GM12878 (cell line): ENCODE results near the gene PRRT1. TPM values are rescaled to one million over a fixed set of nuclear protein-coding genes. Genes with fewer than 3 reads are reported as not detected.
"Not testable (repeated sequence)": the region's sequence is repeated elsewhere in the genome, so short reads cannot be mapped to it uniquely, and the experiment has no call there.

Experiments
- ATAC-seq: fragments of 200-7000 bp; cut with Tn5 transposase; 3 replicates; pipeline ENCODE4 v1.9.1; 2020; ENCODE audit warnings: mild to moderate bottlenecking, moderate library complexity
- BruUV-seq: library from RNA; stranded (reverse); fragments of 400-500 nt; replicated peaks from 2 replicates; lab custom pipeline; 2021; lab: Mats Ljungman, UMichigan
- CTCF ChIA-PET: fragments of 300-600 bp; sonication (Branson Sonifier 250); formaldehyde crosslinking; extraction: SDS; loops from one replicate; lab custom pipeline; 2021; ENCODE audit warnings: inconsistent platforms; lab: Yijun Ruan, JAX
- POLR2A ChIA-PET: fragments of 350-600 bp; formaldehyde crosslinking; extraction: SDS; loops from one replicate; lab custom pipeline; 2021; ENCODE audit warnings: inconsistent platforms; lab: Charles Lee
- RAD21 ChIA-PET: fragments of 300-600 bp; sonication (Branson Sonifier 250); formaldehyde crosslinking; loops from one replicate; lab custom pipeline; 2023; ENCODE audit warnings: antibody characterized with exemption; ENCODE audit not compliant: unreplicated experiment; lab: Charles Lee
- SMC1A ChIA-PET: fragments of 300-600 bp; sonication (Branson Sonifier 250); formaldehyde crosslinking; loops from one replicate; lab custom pipeline; 2023; ENCODE audit not compliant: unreplicated experiment, uncharacterized antibody; lab: Charles Lee
- DNase-seq: peaks from one replicate; pipeline ENCODE4 v3.0.0-alpha.2; 2011; ENCODE audit warnings: low read depth, low spot score
- FAIRE-seq: peaks from 3 replicates; lab custom pipeline; 2011; peaks lifted over from hg19 to GRCh38; lab: Jason Lieb, UNC
- H2AFZ ChIP-seq: 2 replicates; pipeline ENCODE4 v1.6.0; 2011; ENCODE audit warnings: low read depth, low read length, control low read depth; ENCODE audit not compliant: control insufficient read depth
- H3K27ac ChIP-seq: 2 replicates; pipeline ENCODE4 v1.5.1; 2011; ENCODE audit warnings: control low read depth; ENCODE audit not compliant: control insufficient read depth, insufficient read depth
- H3K27me3 ChIP-seq, 2 experiments: replicated peaks in 1 of 2; 2 replicates each; pipeline versions ENCODE4 v1.6.0 to v1.6.1; 2011; ENCODE audit warnings: low read length in 1 of 2; ENCODE audit not compliant: control insufficient read depth in 2 of 2, insufficient read depth in 2 of 2
- H3K36me3 ChIP-seq, 2 experiments: 2 replicates each; pipeline ENCODE4 v1.5.1; 2011; ENCODE audit warnings: low read length in 1 of 2; ENCODE audit not compliant: control insufficient read depth in 2 of 2, insufficient read depth in 2 of 2
- H3K4me1 ChIP-seq: 2 replicates; pipeline ENCODE4 v1.6.1; 2011; ENCODE audit warnings: mild to moderate bottlenecking, low read length, moderate library complexity, mixed read lengths; ENCODE audit not compliant: control insufficient read depth, insufficient read depth
- H3K4me2 ChIP-seq: 2 replicates; pipeline ENCODE4 v1.6.0; 2011; ENCODE audit warnings: control low read depth; ENCODE audit not compliant: control insufficient read depth, insufficient read depth
- H3K4me3 ChIP-seq: fragments of 200-600 bp; sonication (generic); 2 replicates; pipeline ENCODE4 v1.5.1; 2016
- H3K79me2 ChIP-seq: 2 replicates; pipeline ENCODE4 v1.6.0; 2011; ENCODE audit warnings: low read length; ENCODE audit not compliant: control insufficient read depth, insufficient read depth
- H3K9ac ChIP-seq: 2 replicates; pipeline ENCODE4 v1.8.0; 2011; ENCODE audit warnings: low read length, control low read depth, mixed read lengths; ENCODE audit not compliant: control insufficient read depth, insufficient read depth
- H3K9me3 ChIP-seq: replicated peaks from 3 replicates; pipeline ENCODE4 v1.5.1; 2011; ENCODE audit warnings: mild to moderate bottlenecking, low read length; ENCODE audit not compliant: control insufficient read depth, insufficient read depth
- H4K20me1 ChIP-seq: 2 replicates; pipeline ENCODE4 v1.6.0; 2011; ENCODE audit not compliant: control insufficient read depth, insufficient read depth
- NFIC ChIP-seq: IDR thresholded peaks from 2 replicates; pipeline ENCODE4 v1.6.1; 2012; ENCODE audit warnings: low read depth, mild to moderate bottlenecking, inconsistent platforms, low read length, moderate library complexity
- ZSCAN29 ChIP-seq: fragments of 450-650 bp; IDR thresholded peaks from 2 replicates; pipeline ENCODE4 v1.6.1; 2017; ENCODE audit warnings: mild to moderate bottlenecking, moderate library complexity
- WGBS: methylation state at CpG from one replicate; pipeline ENCODE4 v1.1.6; 2016; ENCODE audit warnings: low lambda C conversion rate; ENCODE audit not compliant: insufficient replicate concordance, insufficient coverage; ENCODE audit errors: missing lambda C conversion rate; 5-methylcytosine and 5-hydroxymethylcytosine counted together
- in situ Hi-C: fragments of 300-500 bp; cut with MboI; formaldehyde crosslinking; loops from 9 replicates; pipeline ENCODE4 v1.14.3; 2018; ENCODE audit warnings: mixed read lengths
- intact Hi-C: fragments of 100-400 bp; cut with micrococcal nuclease; formaldehyde crosslinking; loops from one replicate; pipeline ENCODE4 v1.14.2; 2022; ENCODE audit not compliant: unreplicated experiment
- microRNA-seq: library from miRNA; unstranded; fragments of <30 nt; microRNA quantifications from one replicate; pipeline ENCODE4, GENCODE V29; 2018
- polyA plus RNA-seq, 11 experiments: library from polyadenylated mRNA; depleted of rRNA in 4 of 11; unstranded in 6 of 11; stranded (reverse) in 5 of 11; fragments of >200 nt; fragmentation: Nextera tagmentation in 4 of 11; fragmentation: Illumina TruSeq in 1 of 11; extraction: Ambion mirVana in 4 of 11; extraction: Trizol in 1 of 11; gene quantifications; 1 replicate in 1 of 11; 2 replicates in 10 of 11; pipeline versions ENCODE4 v1.2.1 to v1.2.3, GENCODE V29; 2011 to 2016; ENCODE audit warnings: inconsistent platforms in 2 of 11, missing spikeins in 2 of 11, low read depth in 1 of 11
- small RNA-seq: library from RNA; depleted of rRNA; stranded (forward); fragments of <200 nt; gene quantifications from one replicate; pipeline ENCODE3, GENCODE V24; 2014
- total RNA-seq, 4 experiments: library from RNA; depleted of rRNA in 3 of 4; stranded (reverse); fragments of >200 nt in 3 of 4; fragmentation: Illumina TruSeq in 1 of 4; extraction: Trizol in 1 of 4; gene quantifications; 2 replicates each; pipeline versions ENCODE4 v1.2.1 to v1.2.3, GENCODE V29; 2013 to 2021
- TF ChIP-seq, protein P1 (sequence below): fragments of 150-350 bp; IDR thresholded peaks from 2 replicates; pipeline ENCODE4 v1.6.1; 2016; ENCODE audit warnings: low read depth, low read length

PRRT1 gene
- total and polyA plus RNA-seq, 10 of the 15 experiments (the other 5 are each of a cell fraction or from before 2014, with no cell fraction given): 0.04 to 0.15 (median 0.10) TPM; not detected in 6

- TF ChIP-seq, protein P1, sequence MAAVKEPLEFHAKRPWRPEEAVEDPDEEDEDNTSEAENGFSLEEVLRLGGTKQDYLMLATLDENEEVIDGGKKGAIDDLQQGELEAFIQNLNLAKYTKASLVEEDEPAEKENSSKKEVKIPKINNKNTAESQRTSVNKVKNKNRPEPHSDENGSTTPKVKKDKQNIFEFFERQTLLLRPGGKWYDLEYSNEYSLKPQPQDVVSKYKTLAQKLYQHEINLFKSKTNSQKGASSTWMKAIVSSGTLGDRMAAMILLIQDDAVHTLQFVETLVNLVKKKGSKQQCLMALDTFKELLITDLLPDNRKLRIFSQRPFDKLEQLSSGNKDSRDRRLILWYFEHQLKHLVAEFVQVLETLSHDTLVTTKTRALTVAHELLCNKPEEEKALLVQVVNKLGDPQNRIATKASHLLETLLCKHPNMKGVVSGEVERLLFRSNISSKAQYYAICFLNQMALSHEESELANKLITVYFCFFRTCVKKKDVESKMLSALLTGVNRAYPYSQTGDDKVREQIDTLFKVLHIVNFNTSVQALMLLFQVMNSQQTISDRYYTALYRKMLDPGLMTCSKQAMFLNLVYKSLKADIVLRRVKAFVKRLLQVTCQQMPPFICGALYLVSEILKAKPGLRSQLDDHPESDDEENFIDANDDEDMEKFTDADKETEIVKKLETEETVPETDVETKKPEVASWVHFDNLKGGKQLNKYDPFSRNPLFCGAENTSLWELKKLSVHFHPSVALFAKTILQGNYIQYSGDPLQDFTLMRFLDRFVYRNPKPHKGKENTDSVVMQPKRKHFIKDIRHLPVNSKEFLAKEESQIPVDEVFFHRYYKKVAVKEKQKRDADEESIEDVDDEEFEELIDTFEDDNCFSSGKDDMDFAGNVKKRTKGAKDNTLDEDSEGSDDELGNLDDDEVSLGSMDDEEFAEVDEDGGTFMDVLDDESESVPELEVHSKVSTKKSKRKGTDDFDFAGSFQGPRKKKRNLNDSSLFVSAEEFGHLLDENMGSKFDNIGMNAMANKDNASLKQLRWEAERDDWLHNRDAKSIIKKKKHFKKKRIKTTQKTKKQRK: no peak
- TF ChIP-seq NFIC (no peak), ZSCAN29 (no peak)
- TF ChIP-seq, all 136 proteins: peak for 0
- BruUV-seq: no TSS peak
- H3K9ac ChIP-seq: no peak overlapping the region
These were observed 49.5 kb downstream of the PRRT1 start for GRCh38 chr6:32102255-32102654.

DNA sequence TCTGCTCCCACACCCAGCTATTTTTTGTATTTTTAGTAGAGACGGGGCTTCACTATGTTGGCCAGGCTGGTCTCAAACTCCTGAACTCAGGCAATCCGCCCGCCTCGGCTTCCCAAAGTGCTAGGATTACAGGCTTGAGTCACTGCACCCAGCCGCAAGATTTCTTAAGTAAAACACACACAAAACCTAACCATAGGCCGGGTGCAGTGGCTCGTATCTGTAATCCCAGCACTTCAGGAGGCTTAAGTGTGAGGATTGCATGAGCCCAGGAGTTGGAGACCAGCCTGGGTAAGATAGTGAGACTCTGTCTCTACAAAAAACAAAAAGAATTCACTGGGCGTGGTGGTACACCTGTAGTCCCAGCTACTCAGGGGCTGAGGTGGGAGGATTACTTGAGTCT is 51.5 kb downstream of the PRRT1 start:
- ATAC-seq, CTCF ChIA-PET: not testable (repeated sequence)
- WGBS: 67% methylated on average over 8 of the region's 8 CpGs

More at GRCh38 chr6:32102255-32102654, 49.5 kb downstream of the PRRT1 start:
- ChIA-PET POLR2A (no interaction called here), SMC1A (interaction anchor here (1.0 kb wide), 1 partner anchor 11 kb away, joined by 3 read pairs; no protein-coding TSS in a partner anchor), RAD21 (no interaction called here), CTCF (interaction anchor here (1.9 kb wide), 1 partner anchor 9 kb away, joined by 5 read pairs; no protein-coding TSS in a partner anchor)
- ATAC-seq (no peak), FAIRE-seq (no peak), DNase-seq (no peak)
- no peaks in the 10 kb centered on the region for H4K20me1 ChIP-seq
- WGBS: 75% methylated on average over 3 of the region's 3 CpGs
- no peak overlapping the region for H3K27ac ChIP-seq
- no peaks in the 10 kb centered on the region for H3K9me3 ChIP-seq
- peaks cover 0 to 4% of the 10 kb centered on the region in 2 experiments for H3K27me3 ChIP-seq
- H3K36me3 ChIP-seq: no peaks in the 10 kb centered on the region
- no peak overlapping the region for H3K4me2 ChIP-seq
- in situ Hi-C loops: no loop called here
- intact Hi-C loops: no loop called here
- H2AFZ ChIP-seq: no peak overlapping the region
- no peak overlapping the region for H3K4me3 ChIP-seq
- no peaks in the 10 kb centered on the region for H3K4me1 ChIP-seq
- H3K79me2 ChIP-seq: no peaks in the 10 kb centered on the region

More for the DNA sequence above, 51.5 kb downstream of the PRRT1 start:
- RAD21 ChIA-PET, BruUV-seq, FAIRE-seq, H4K20me1 ChIP-seq, H3K27ac ChIP-seq, POLR2A ChIA-PET, DNase-seq, H2AFZ ChIP-seq, H3K79me2 ChIP-seq, H3K4me2 ChIP-seq, H3K9me3 ChIP-seq, H3K9ac ChIP-seq, H3K36me3 ChIP-seq, H3K4me3 ChIP-seq, H3K4me1 ChIP-seq, SMC1A ChIA-PET, intact Hi-C loops, in situ Hi-C loops: not testable (repeated sequence)
- peaks cover 5 to 11% of the 10 kb centered on the region in 2 experiments for H3K27me3 ChIP-seq

Small RNA genes within 50 kb of the gene (microRNA-seq; reads per million reads assigned to microRNA genes)
- gene MIR6721: 0.56 reads per million
- gene MIR6833: not detected

Small RNA genes within 50 kb of the gene (small RNA-seq; reads per million reads assigned to genes)
- gene AL662884.1 (not detected), gene MIR6833 (not detected)

Other genes starting within 250 kb of the PRRT1 start
Only the 7 nearest of the 21 such genes appear.
- 10.8 and 14.1 TPM in 2 replicates for gene ATF6B, start 23.7 kb downstream of the PRRT1 start, total RNA-seq (2014; rRNA removed)
- 21.7 and 24.4 TPM in 2 replicates for gene ATF6B, start 23.7 kb downstream of the PRRT1 start, total RNA-seq (2014; rRNA removed; fragmentation: Illumina TruSeq; extraction: Trizol)
- 80.1 and 83.9 TPM in 2 replicates for gene ATF6B, start 23.7 kb downstream of the PRRT1 start, total RNA-seq (2021)
- gene ATF6B, start 23.7 kb downstream of the PRRT1 start, polyA plus RNA-seq (2011; rRNA removed): 19.4 and 57.2 TPM in 2 replicates
- 40.0 and 76.3 TPM in 2 replicates for gene ATF6B, start 23.7 kb downstream of the PRRT1 start, polyA plus RNA-seq (2014; fragmentation: Illumina TruSeq; extraction: Trizol)
- gene ATF6B, start 23.7 kb downstream of the PRRT1 start, polyA plus RNA-seq (2014; fragmentation: Nextera tagmentation; extraction: Ambion mirVana): 10 to 100 TPM; 13.6 to 16.0 TPM
- gene ATF6B, start 23.7 kb downstream of the PRRT1 start, polyA plus RNA-seq (2014; rRNA removed): 75.1 and 83.0 TPM in 2 replicates
- gene ATF6B, start 23.7 kb downstream of the PRRT1 start, polyA plus RNA-seq (2016; fragmentation: Nextera tagmentation; extraction: Ambion mirVana): 10 to 100 TPM; 42.5 to 45.5 TPM
- 4.2 and 5.1 TPM in 2 replicates for gene FKBPL, start 21.7 kb downstream of the PRRT1 start, total RNA-seq (2014; rRNA removed)
- 6.0 and 6.3 TPM in 2 replicates for gene FKBPL, start 21.7 kb downstream of the PRRT1 start, total RNA-seq (2014; rRNA removed; fragmentation: Illumina TruSeq; extraction: Trizol)
- 6.0 and 6.5 TPM in 2 replicates for gene FKBPL, start 21.7 kb downstream of the PRRT1 start, total RNA-seq (2021)
- 2.8 and 4.2 TPM in 2 replicates for gene FKBPL, start 21.7 kb downstream of the PRRT1 start, polyA plus RNA-seq (2011; rRNA removed)
- gene FKBPL, start 21.7 kb downstream of the PRRT1 start, polyA plus RNA-seq (2014; fragmentation: Illumina TruSeq; extraction: Trizol): 3.7 and 6.1 TPM in 2 replicates
- gene FKBPL, start 21.7 kb downstream of the PRRT1 start, polyA plus RNA-seq (2014; fragmentation: Nextera tagmentation; extraction: Ambion mirVana): 1 to 10 TPM; 2.7 to 7.4 TPM
- 6.3 and 6.5 TPM in 2 replicates for gene FKBPL, start 21.7 kb downstream of the PRRT1 start, polyA plus RNA-seq (2014; rRNA removed)
- gene FKBPL, start 21.7 kb downstream of the PRRT1 start, polyA plus RNA-seq (2016; fragmentation: Nextera tagmentation; extraction: Ambion mirVana): 1 to 10 TPM; 7.1 to 9.3 TPM
- 21.7 and 25.5 TPM in 2 replicates for gene PPT2, start 2.2 kb upstream of the PRRT1 start, total RNA-seq (2014; rRNA removed)
- gene PPT2, start 2.2 kb upstream of the PRRT1 start, total RNA-seq (2014; rRNA removed; fragmentation: Illumina TruSeq; extraction: Trizol): 2.7 and 2.9 TPM in 2 replicates
- gene PPT2, start 2.2 kb upstream of the PRRT1 start, total RNA-seq (2021): 7.3 and 7.9 TPM in 2 replicates
- 4.2 and 6.9 TPM in 2 replicates for gene PPT2, start 2.2 kb upstream of the PRRT1 start, polyA plus RNA-seq (2011; rRNA removed)
- 6.3 and 6.7 TPM in 2 replicates for gene PPT2, start 2.2 kb upstream of the PRRT1 start, polyA plus RNA-seq (2014; fragmentation: Illumina TruSeq; extraction: Trizol)
- 1 to 10 TPM; 1.3 to 2.5 TPM for gene PPT2, start 2.2 kb upstream of the PRRT1 start, polyA plus RNA-seq (2014; fragmentation: Nextera tagmentation; extraction: Ambion mirVana)
- 6.8 and 7.6 TPM in 2 replicates for gene PPT2, start 2.2 kb upstream of the PRRT1 start, polyA plus RNA-seq (2014; rRNA removed)
- 1 to 10 TPM; 3.4 to 4.8 TPM for gene PPT2, start 2.2 kb upstream of the PRRT1 start, polyA plus RNA-seq (2016; fragmentation: Nextera tagmentation; extraction: Ambion mirVana)
- gene EGFL8, start 12.7 kb upstream of the PRRT1 start, total RNA-seq (2014; rRNA removed): 0.90 and 2.7 TPM in 2 replicates
- gene EGFL8, start 12.7 kb upstream of the PRRT1 start, total RNA-seq (2014; rRNA removed; fragmentation: Illumina TruSeq; extraction: Trizol): 0.60 and 1.9 TPM in 2 replicates
- 2.6 and 3.0 TPM in 2 replicates for gene EGFL8, start 12.7 kb upstream of the PRRT1 start, total RNA-seq (2021)
- gene EGFL8, start 12.7 kb upstream of the PRRT1 start, polyA plus RNA-seq (2011; rRNA removed): 1.8 and 2.2 TPM in 2 replicates
- gene EGFL8, start 12.7 kb upstream of the PRRT1 start, polyA plus RNA-seq (2014; fragmentation: Illumina TruSeq; extraction: Trizol): 2.3 and 6.0 TPM in 2 replicates
- gene EGFL8, start 12.7 kb upstream of the PRRT1 start, polyA plus RNA-seq (2014; fragmentation: Nextera tagmentation; extraction: Ambion mirVana): under 1 TPM; 0.27 to 0.84 TPM
- gene EGFL8, start 12.7 kb upstream of the PRRT1 start, polyA plus RNA-seq (2014; rRNA removed): 2.4 and 3.5 TPM in 2 replicates
- gene EGFL8, start 12.7 kb upstream of the PRRT1 start, polyA plus RNA-seq (2016; fragmentation: Nextera tagmentation; extraction: Ambion mirVana): under 1 TPM; 0.07 to 0.28 TPM
- gene AGPAT1, start 24.1 kb upstream of the PRRT1 start, total RNA-seq (2014; rRNA removed): 31.5 and 36.2 TPM in 2 replicates
- gene AGPAT1, start 24.1 kb upstream of the PRRT1 start, total RNA-seq (2014; rRNA removed; fragmentation: Illumina TruSeq; extraction: Trizol): 14.0 and 15.7 TPM in 2 replicates
- gene AGPAT1, start 24.1 kb upstream of the PRRT1 start, total RNA-seq (2021): 31.5 and 34.7 TPM in 2 replicates
- gene AGPAT1, start 24.1 kb upstream of the PRRT1 start, polyA plus RNA-seq (2011; rRNA removed): 10.5 and 26.8 TPM in 2 replicates
- gene AGPAT1, start 24.1 kb upstream of the PRRT1 start, polyA plus RNA-seq (2014; fragmentation: Illumina TruSeq; extraction: Trizol): 33.3 and 39.5 TPM in 2 replicates
- gene AGPAT1, start 24.1 kb upstream of the PRRT1 start, polyA plus RNA-seq (2014; fragmentation: Nextera tagmentation; extraction: Ambion mirVana): 10 to 100 TPM; 13.9 to 15.3 TPM
- 29.2 and 32.0 TPM in 2 replicates for gene AGPAT1, start 24.1 kb upstream of the PRRT1 start, polyA plus RNA-seq (2014; rRNA removed)
- 10 to 100 TPM; 18.1 to 22.5 TPM for gene AGPAT1, start 24.1 kb upstream of the PRRT1 start, polyA plus RNA-seq (2016; fragmentation: Nextera tagmentation; extraction: Ambion mirVana)
- gene RNF5, start 26.5 kb upstream of the PRRT1 start, total RNA-seq (2014; rRNA removed): 51.6 and 61.4 TPM in 2 replicates
- 42.2 and 42.4 TPM in 2 replicates for gene RNF5, start 26.5 kb upstream of the PRRT1 start, total RNA-seq (2014; rRNA removed; fragmentation: Illumina TruSeq; extraction: Trizol)
- 51.6 and 52.1 TPM in 2 replicates for gene RNF5, start 26.5 kb upstream of the PRRT1 start, total RNA-seq (2021)
- gene RNF5, start 26.5 kb upstream of the PRRT1 start, polyA plus RNA-seq (2011; rRNA removed): 75.2 and 75.6 TPM in 2 replicates
- 74.1 and 82.8 TPM in 2 replicates for gene RNF5, start 26.5 kb upstream of the PRRT1 start, polyA plus RNA-seq (2014; fragmentation: Illumina TruSeq; extraction: Trizol)
- gene RNF5, start 26.5 kb upstream of the PRRT1 start, polyA plus RNA-seq (2014; fragmentation: Nextera tagmentation; extraction: Ambion mirVana): 10 to 100 TPM; 31.4 to 42.0 TPM
- 72.6 and 74.1 TPM in 2 replicates for gene RNF5, start 26.5 kb upstream of the PRRT1 start, polyA plus RNA-seq (2014; rRNA removed)
- 100 to 1,000 TPM; 105 to 114 TPM for gene RNF5, start 26.5 kb upstream of the PRRT1 start, polyA plus RNA-seq (2016; fragmentation: Nextera tagmentation; extraction: Ambion mirVana)
- gene AGER, start 32.3 kb upstream of the PRRT1 start, total RNA-seq (2014; rRNA removed): 2.9 and 3.7 TPM in 2 replicates
- 3.1 and 3.8 TPM in 2 replicates for gene AGER, start 32.3 kb upstream of the PRRT1 start, total RNA-seq (2014; rRNA removed; fragmentation: Illumina TruSeq; extraction: Trizol)
- gene AGER, start 32.3 kb upstream of the PRRT1 start, total RNA-seq (2021): 15.4 and 15.7 TPM in 2 replicates
- 8.7 and 9.1 TPM in 2 replicates for gene AGER, start 32.3 kb upstream of the PRRT1 start, polyA plus RNA-seq (2011; rRNA removed)
- gene AGER, start 32.3 kb upstream of the PRRT1 start, polyA plus RNA-seq (2014; fragmentation: Illumina TruSeq; extraction: Trizol): 6.1 and 9.6 TPM in 2 replicates
- 1 to 10 TPM; 1.1 to 3.9 TPM for gene AGER, start 32.3 kb upstream of the PRRT1 start, polyA plus RNA-seq (2014; fragmentation: Nextera tagmentation; extraction: Ambion mirVana)
- gene AGER, start 32.3 kb upstream of the PRRT1 start, polyA plus RNA-seq (2014; rRNA removed): 14.5 and 18.2 TPM in 2 replicates
- gene AGER, start 32.3 kb upstream of the PRRT1 start, polyA plus RNA-seq (2016; fragmentation: Nextera tagmentation; extraction: Ambion mirVana): 1 to 10 TPM; 2.2 to 3.0 TPM